Caco-2 (cell line): ENCODE data around the gene MIA3. TPM values are rescaled to one million over a fixed set of nuclear protein-coding genes. Genes with fewer than 3 reads are reported as not detected.

Experiments
- BruUV-seq: library from RNA; stranded (reverse); fragments of 400-500 nt; replicated peaks from 2 replicates; lab custom pipeline; 2021; lab: Mats Ljungman, UMichigan
- CTCF ChIA-PET: fragments of 300-600 bp; sonication (Branson Sonifier 250); formaldehyde crosslinking; loops from one replicate; lab custom pipeline; 2022; ENCODE audit warnings: antibody characterized with exemption; lab: Charles Lee
- POLR2A ChIA-PET: fragments of 300-600 bp; sonication (Branson Sonifier 250); formaldehyde crosslinking; loops from one replicate; lab custom pipeline; 2022; ENCODE audit warnings: antibody characterized with exemption; lab: Charles Lee
- DNase-seq, 2 experiments: peaks; one replicate each; pipeline versions ENCODE4 v3.0.0 to v3.0.0-alpha.2; 2020 to 2022
- H3K27me3 ChIP-seq: replicated peaks from 2 replicates; pipeline ENCODE4 v1.6.0; 2011; ENCODE audit warnings: low read length; ENCODE audit not compliant: control insufficient read depth, insufficient read depth
- H3K36me3 ChIP-seq: 2 replicates; pipeline ENCODE4 v1.5.1; 2011; ENCODE audit warnings: low read length; ENCODE audit not compliant: control insufficient read depth, insufficient read depth
- H3K4me1 ChIP-seq: fragments of 250-450 bp; sonication (Bioruptor Pico); 2 replicates; pipeline ENCODE4 v1.5.1; 2020; ENCODE audit warnings: mild to moderate bottlenecking
- H3K4me3 ChIP-seq: 2 replicates; pipeline ENCODE4 v1.5.1; 2011; ENCODE audit warnings: low read depth, mild to moderate bottlenecking, control low read depth, low read length
- H3K9me3 ChIP-seq: fragments of 250-450 bp; sonication (Bioruptor Pico); 2 replicates; pipeline ENCODE4 v1.5.1; 2020; ENCODE audit warnings: mild to moderate bottlenecking, moderate library complexity
- H3K27ac Mint-ChIP-seq: one replicate; pipeline ENCODE4 v1.8.0; 2022; ENCODE audit warnings: mixed read lengths; ENCODE audit not compliant: unreplicated experiment
- H3K27me3 Mint-ChIP-seq: one replicate; pipeline ENCODE4 v1.8.0; 2022; ENCODE audit warnings: mixed read lengths; ENCODE audit not compliant: insufficient read depth, unreplicated experiment
- H3K36me3 Mint-ChIP-seq: one replicate; pipeline ENCODE4 v1.8.0; 2022; ENCODE audit warnings: mild to moderate bottlenecking, mixed read lengths; ENCODE audit not compliant: insufficient read depth, unreplicated experiment
- H3K4me1 Mint-ChIP-seq: one replicate; pipeline ENCODE4 v1.8.0; 2022; ENCODE audit warnings: low read depth, mixed read lengths; ENCODE audit not compliant: unreplicated experiment
- H3K4me3 Mint-ChIP-seq: one replicate; pipeline ENCODE4 v1.8.0; 2022; ENCODE audit warnings: mild to moderate bottlenecking, moderate library complexity, mixed read lengths; ENCODE audit not compliant: unreplicated experiment
- H3K9me3 Mint-ChIP-seq: one replicate; pipeline ENCODE4 v1.8.0; 2022; ENCODE audit warnings: mixed read lengths; ENCODE audit not compliant: unreplicated experiment
- intact Hi-C: fragments of 100-400 bp; cut with micrococcal nuclease; formaldehyde crosslinking; loops from one replicate; pipeline ENCODE4 v1.10.0; 2022; ENCODE audit not compliant: unreplicated experiment
- total RNA-seq: library from RNA; stranded (reverse); gene quantifications from 2 replicates; pipeline ENCODE4 v1.2.3, GENCODE V29; 2022
- TF ChIP-seq, protein P1 (sequence below), 2 experiments: fragments of 200-600 bp in 1 of 2; IDR thresholded peaks; 1 replicate in 1 of 2; 2 replicates in 1 of 2; pipeline versions ENCODE4 v1.5.1 to v1.8.0; 2011 to 2022; ENCODE audit warnings: antibody characterized with exemption in 1 of 2, control low read depth in 1 of 2, inconsistent platforms in 1 of 2, low read depth in 1 of 2, low read length in 1 of 2, mild to moderate bottlenecking in 1 of 2, moderate library complexity in 1 of 2; ENCODE audit not compliant: insufficient read depth in 1 of 2, severe bottlenecking in 1 of 2, unreplicated experiment in 1 of 2

MIA3 gene
- total RNA-seq, 1 experiment from 2014 or later, result 56.0 TPM

DNA sequence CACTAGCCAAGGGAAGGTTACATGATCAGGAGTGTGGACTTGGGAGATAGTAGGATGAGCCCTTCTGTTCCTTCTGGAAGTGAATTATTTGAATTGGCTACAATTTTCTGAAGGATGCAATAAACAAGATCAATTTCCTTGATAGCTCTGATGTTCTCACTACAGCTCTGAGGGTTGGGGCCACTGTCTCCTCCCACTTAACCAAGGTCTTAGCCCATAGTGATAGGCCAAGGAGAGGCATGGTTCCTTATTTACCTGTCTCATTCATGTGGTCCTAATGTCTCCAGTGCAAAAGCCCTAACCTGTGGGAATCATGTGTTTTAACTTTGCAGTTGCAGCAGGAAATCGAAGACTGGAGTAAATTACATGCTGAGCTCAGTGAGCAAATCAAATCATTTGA is 34.8 kb downstream of the MIA3 start:
- no peaks in the 10 kb centered on the region; the same call in 1 of the 2 replicates for H3K36me3 ChIP-seq

GRCh38 chr1:222653178-222653827 is 35.4 kb downstream of the MIA3 start:
- H3K4me3 ChIP-seq, result no peak overlapping the region
- TF ChIP-seq, protein P1, sequence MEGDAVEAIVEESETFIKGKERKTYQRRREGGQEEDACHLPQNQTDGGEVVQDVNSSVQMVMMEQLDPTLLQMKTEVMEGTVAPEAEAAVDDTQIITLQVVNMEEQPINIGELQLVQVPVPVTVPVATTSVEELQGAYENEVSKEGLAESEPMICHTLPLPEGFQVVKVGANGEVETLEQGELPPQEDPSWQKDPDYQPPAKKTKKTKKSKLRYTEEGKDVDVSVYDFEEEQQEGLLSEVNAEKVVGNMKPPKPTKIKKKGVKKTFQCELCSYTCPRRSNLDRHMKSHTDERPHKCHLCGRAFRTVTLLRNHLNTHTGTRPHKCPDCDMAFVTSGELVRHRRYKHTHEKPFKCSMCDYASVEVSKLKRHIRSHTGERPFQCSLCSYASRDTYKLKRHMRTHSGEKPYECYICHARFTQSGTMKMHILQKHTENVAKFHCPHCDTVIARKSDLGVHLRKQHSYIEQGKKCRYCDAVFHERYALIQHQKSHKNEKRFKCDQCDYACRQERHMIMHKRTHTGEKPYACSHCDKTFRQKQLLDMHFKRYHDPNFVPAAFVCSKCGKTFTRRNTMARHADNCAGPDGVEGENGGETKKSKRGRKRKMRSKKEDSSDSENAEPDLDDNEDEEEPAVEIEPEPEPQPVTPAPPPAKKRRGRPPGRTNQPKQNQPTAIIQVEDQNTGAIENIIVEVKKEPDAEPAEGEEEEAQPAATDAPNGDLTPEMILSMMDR (IDR thresholded peaks at IDR 0.05; ENCODE audit: insufficient read depth in 1 of 2, low read depth in 1 of 2, low read length in 1 of 2, severe bottlenecking in 1 of 2, unreplicated experiment in 1 of 2), result no peak
- no peaks in the 10 kb centered on the region for H3K4me1 Mint-ChIP-seq
- no peaks in the 10 kb centered on the region for H3K27me3 Mint-ChIP-seq
- H3K27ac Mint-ChIP-seq, result no peak overlapping the region
- ChIA-PET POLR2A (no interaction called here), CTCF (no interaction called here)
- H3K36me3 ChIP-seq, result no peaks in the 10 kb centered on the region; the same call in 1 of the 2 replicates
- H3K9me3 Mint-ChIP-seq, result no peaks in the 10 kb centered on the region
- no peak overlapping the region for H3K4me3 Mint-ChIP-seq
- intact Hi-C loops, result no loop called here
- H3K27me3 ChIP-seq, result no peaks in the 10 kb centered on the region
- no TSS peak for BruUV-seq
- DNase-seq, result no peak
- H3K36me3 Mint-ChIP-seq, result peaks cover 65% of the 10 kb centered on the region
- H3K9me3 ChIP-seq, result no peaks in the 10 kb centered on the region
- H3K4me1 ChIP-seq, result no peaks in the 10 kb centered on the region

More for the DNA sequence above, 34.8 kb downstream of the MIA3 start:
- peaks cover 60% of the 10 kb centered on the region for H3K36me3 Mint-ChIP-seq
- Histone ChIP-seq H3K4me1 (no peaks in the 10 kb centered on the region), H3K4me3 (no peak overlapping the region), H3K9me3 (no peaks in the 10 kb centered on the region), H3K27me3 (no peaks in the 10 kb centered on the region)
- no peak overlapping the region for H3K27ac Mint-ChIP-seq
- H3K4me1 Mint-ChIP-seq, result no peaks in the 10 kb centered on the region
- H3K4me3 Mint-ChIP-seq, result no peak overlapping the region
- POLR2A ChIA-PET, result no interaction called here
- DNase-seq, result no peak
- CTCF ChIA-PET, result no interaction called here
- H3K9me3 Mint-ChIP-seq, result no peaks in the 10 kb centered on the region
- no peaks in the 10 kb centered on the region for H3K27me3 Mint-ChIP-seq
- TF ChIP-seq, protein P1 (IDR thresholded peaks at IDR 0.05; ENCODE audit: insufficient read depth in 1 of 2, low read depth in 1 of 2, low read length in 1 of 2, severe bottlenecking in 1 of 2, unreplicated experiment in 1 of 2), result no peak
- intact Hi-C loops, result no loop called here
- no TSS peak for BruUV-seq

- Histone ChIP-seq H3K4me3 (no peak overlapping the region), H3K36me3 (no peaks in the 10 kb centered on the region; the same call in 1 of the 2 replicates), H3K27me3 (no peaks in the 10 kb centered on the region), H3K9me3 (no peaks in the 10 kb centered on the region), H3K4me1 (no peaks in the 10 kb centered on the region)
- intact Hi-C loops, result no loop called here
- peaks cover 71% of the 10 kb centered on the region for H3K36me3 Mint-ChIP-seq
- no peak overlapping the region for H3K27ac Mint-ChIP-seq
- no TSS peak for BruUV-seq
- CTCF ChIA-PET, result no interaction called here
- H3K4me3 Mint-ChIP-seq, result no peak overlapping the region
- no peak for DNase-seq
- TF ChIP-seq, protein P1 (IDR thresholded peaks at IDR 0.05; ENCODE audit: insufficient read depth in 1 of 2, low read depth in 1 of 2, low read length in 1 of 2, severe bottlenecking in 1 of 2, unreplicated experiment in 1 of 2), result no peak
- POLR2A ChIA-PET, result no interaction called here
- H3K9me3 Mint-ChIP-seq, result no peaks in the 10 kb centered on the region
- no peaks in the 10 kb centered on the region for H3K4me1 Mint-ChIP-seq
- H3K27me3 Mint-ChIP-seq, result no peaks in the 10 kb centered on the region
These were observed 37.0 kb downstream of the MIA3 start for GRCh38 chr1:222654849-222655248.
